Endothelial cell of hepatic sinusoid (primary cell): Measurements from ENCODE around the gene DEFB124.
"Not testable (repeated sequence)": the region's sequence is repeated elsewhere in the genome, so short reads cannot be mapped to it uniquely, and the experiment has no call there.

Experiments
- in situ Hi-C: cut with HindIII; loops from 2 replicates; pipeline ENCODE4 v1.10.0; 2017; ENCODE audit warnings: low sequenced_read_pairs

Gene DEFB124

DNA sequence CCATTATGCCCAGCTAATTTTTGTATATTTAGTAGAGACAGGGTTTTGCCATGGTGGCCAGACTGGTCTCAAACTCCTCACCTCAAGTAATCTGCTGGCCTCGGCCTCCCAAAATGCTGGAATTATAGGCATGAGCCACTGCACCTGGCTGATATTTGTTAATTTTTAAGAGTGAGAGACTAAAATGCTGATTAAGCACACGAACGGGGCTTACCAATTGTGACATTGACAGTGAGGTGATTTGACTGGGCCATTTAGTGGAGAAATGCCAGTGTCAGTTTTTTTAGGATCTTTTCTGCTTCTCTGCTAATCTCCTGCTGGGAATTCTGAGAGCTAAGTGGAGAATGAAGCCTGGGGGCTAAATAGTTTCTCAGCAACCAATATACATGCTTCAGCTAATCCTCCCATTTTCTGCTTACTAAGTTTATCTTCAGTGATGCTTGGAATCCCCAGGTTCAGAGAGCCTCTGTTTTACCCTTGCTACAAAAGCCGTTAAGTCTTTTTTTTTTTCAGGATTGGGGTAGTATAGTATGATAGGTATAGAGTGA lies 44.3 kb downstream of the DEFB124 start:
- in situ Hi-C loops = no loop called here

DNA sequence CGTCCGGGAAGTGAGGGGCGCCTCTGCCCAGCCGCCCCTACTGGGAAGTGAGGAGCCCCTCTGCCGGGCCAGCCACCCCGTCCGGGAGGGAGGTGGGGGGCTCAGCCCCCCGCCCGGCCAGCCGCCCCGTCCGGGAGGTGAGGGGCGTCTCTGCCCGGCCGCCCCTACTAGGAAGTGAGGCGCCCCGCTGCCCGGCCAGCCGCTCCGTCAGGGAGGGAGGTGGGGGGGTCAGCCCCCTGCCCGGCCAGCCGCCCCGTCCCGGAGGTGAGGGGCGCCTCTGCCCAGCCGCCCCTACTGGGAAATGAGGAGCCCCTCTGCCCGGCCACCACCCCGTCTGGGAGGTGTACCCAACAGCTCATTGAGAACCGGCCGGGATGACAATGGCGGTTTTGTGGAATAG lies 47.4 kb downstream of the DEFB124 start:
- in situ Hi-C loops = not testable (repeated sequence)

DNA sequence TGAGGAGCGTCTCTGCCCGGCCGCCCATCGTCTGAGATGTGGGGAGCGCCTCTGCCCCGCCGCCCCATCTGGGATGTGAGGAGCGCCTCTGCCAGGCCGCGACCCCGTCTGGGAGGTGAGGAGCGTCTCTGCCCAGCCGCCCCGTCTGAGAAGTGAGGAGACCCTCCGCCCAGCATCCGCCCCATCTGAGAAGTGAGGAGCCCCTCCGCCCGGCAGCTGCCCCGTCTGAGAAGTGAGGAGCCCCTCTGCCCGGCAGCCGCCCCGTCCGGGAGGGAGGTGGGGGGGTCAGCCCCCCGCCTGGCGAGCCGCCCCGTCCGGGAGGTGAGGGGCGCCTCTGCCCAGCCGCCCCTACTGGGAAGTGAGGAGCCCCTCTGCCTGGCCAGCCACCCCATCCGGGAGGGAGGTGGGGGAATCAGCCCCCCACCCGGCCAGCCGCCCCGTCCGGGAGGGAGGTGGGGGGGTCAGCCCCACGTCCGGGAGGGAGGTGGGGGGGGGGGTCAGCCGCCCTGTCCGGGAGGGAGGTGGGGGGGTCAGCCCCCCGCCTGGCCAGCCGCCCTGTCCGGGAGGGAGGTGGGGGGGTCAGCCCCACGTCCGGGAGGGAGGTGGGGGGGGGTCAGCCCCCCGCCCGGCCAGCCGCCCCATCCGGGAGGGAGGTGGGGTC lies 47.9 kb downstream of the DEFB124 start:
- in situ Hi-C loops = not testable (repeated sequence)

DNA sequence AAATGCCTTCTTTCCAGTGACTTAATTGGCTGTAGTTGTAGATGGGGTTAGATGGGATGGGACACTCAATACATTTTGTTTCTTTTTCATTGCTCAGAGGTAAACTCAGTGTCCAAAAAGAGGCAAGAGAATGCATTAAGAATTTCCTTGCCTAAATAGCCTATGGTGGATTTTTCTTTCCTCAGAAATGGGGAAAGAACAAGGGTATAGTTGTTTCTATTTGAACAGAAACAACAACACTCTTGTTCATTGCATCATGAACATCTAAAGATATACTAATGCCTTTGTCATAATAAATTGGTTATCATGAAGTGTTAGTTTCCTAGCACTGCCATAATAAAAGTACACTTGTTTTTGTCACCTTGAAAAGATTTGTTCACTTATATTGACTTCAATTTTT lies 49.1 kb downstream of the DEFB124 start:
- in situ Hi-C loops = no loop called here

DNA sequence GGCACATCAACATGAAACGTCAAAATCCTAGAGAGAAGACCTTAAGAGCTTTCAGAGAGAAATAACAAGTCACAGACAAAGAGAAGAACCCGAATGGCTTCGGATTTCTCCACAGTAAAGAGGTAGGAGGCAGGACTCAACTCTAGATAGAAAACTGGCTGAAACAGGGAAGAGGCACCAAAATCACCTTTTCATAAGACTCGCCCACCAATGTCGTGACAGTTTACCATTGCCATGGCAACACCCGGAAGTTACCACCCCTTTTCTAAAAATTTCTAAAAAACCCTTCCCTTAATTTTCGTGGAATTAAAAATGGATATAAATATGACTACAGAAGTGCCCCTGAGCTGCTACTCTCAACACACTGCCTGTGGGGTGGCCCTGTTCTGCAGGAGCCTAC lies 56.6 kb downstream of the DEFB124 start:
- in situ Hi-C loops = no loop called here

DNA sequence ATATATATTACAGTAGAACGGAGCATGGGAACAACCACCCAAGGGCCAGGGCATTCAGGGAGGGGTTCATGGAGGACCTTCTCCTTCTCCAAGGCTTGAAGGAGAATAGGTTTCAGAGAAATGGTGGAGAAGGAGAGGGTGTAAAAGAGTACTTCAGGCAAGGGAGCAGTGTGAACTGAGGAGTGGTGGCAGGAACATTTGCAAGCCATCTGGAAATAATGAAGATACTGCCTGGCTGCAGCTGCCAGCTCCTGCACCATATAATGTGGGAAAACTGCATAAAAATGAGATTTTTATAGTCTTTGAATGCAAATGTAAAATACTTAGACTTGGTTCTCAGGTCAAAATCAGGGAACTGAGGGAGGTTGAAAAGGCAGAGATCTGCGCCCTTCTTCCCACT lies 59.3 kb downstream of the DEFB124 start:
- in situ Hi-C loops = no loop called here
